Brain microvascular endothelial cell (primary cell): Measurements from ENCODE around the gene CAP1.

ENCODE experiments used
- DNase-seq: peaks from one replicate; pipeline ENCODE4 v3.0.0-alpha.2; 2020
- H3K27ac ChIP-seq: fragments of 250-450 bp; sonication (Bioruptor Pico); 2 replicates; pipeline ENCODE4 v1.5.1; 2020; ENCODE audit warnings: mild to moderate bottlenecking, moderate library complexity
- H3K27me3 ChIP-seq: fragments of 250-450 bp; sonication (Bioruptor Pico); replicated peaks from 2 replicates; pipeline ENCODE4 v1.5.1; 2020; ENCODE audit warnings: mild to moderate bottlenecking
- H3K36me3 ChIP-seq: fragments of 250-450 bp; sonication (Bioruptor Pico); replicated peaks from 2 replicates; pipeline ENCODE4 v1.5.1; 2020; ENCODE audit warnings: mild to moderate bottlenecking
- H3K4me3 ChIP-seq: 2 replicates; pipeline ENCODE4 v1.5.1; 2011; ENCODE audit warnings: low read depth, mild to moderate bottlenecking, control low read depth, low read length, moderate library complexity
- CTCF ChIP-seq: IDR thresholded peaks from 2 replicates; pipeline ENCODE4 v1.5.1; 2011; ENCODE audit warnings: low read depth, mild to moderate bottlenecking, moderate library complexity, low read length, control low read depth, inconsistent platforms; ENCODE audit errors: missing control alignments
- in situ Hi-C: cut with HindIII; loops from 2 replicates; pipeline ENCODE4 v1.10.0; 2017; ENCODE audit warnings: low sequenced_read_pairs, low pct_ligation_motif_present

Gene CAP1

GRCh38 chr1:40102038-40102437 lies 61.5 kb downstream of the CAP1 start:
- no peak for TF ChIP-seq CTCF
- DNase-seq: no peak
- in situ Hi-C loops: no loop called here
- Histone ChIP-seq H3K27me3 (no peaks in the 10 kb centered on the region), H3K27ac (no peak overlapping the region), H3K4me3 (no peak overlapping the region), H3K36me3 (no peaks in the 10 kb centered on the region)

- H3K4me3 ChIP-seq: no peak overlapping the region
Observed at GRCh38 chr1:40102896-40103295, 62.4 kb downstream of the CAP1 start.

GRCh38 chr1:40105028-40105427 lies 64.5 kb downstream of the CAP1 start:
- H3K4me3 ChIP-seq: no peak overlapping the region
- no peak for TF ChIP-seq CTCF
- no peak overlapping the region for H3K27ac ChIP-seq
- H3K27me3 ChIP-seq: no peaks in the 10 kb centered on the region
- no peaks in the 10 kb centered on the region for H3K36me3 ChIP-seq
- DNase-seq: no peak
- in situ Hi-C loops: no loop called here

More at GRCh38 chr1:40102896-40103295, 62.4 kb downstream of the CAP1 start:
- no peak for TF ChIP-seq CTCF
- no peaks in the 10 kb centered on the region for H3K36me3 ChIP-seq
- in situ Hi-C loops: no loop called here
- DNase-seq: no peak
- H3K27ac ChIP-seq: no peak overlapping the region
- no peaks in the 10 kb centered on the region for H3K27me3 ChIP-seq

GRCh38 chr1:40107290-40107959 lies 66.9 kb downstream of the CAP1 start:
- no peak for TF ChIP-seq CTCF
- in situ Hi-C loops: no loop called here
- no peaks in the 10 kb centered on the region for H3K36me3 ChIP-seq
- no peak overlapping the region for H3K27ac ChIP-seq
- H3K4me3 ChIP-seq: no peak overlapping the region
- no peak for DNase-seq
- no peaks in the 10 kb centered on the region for H3K27me3 ChIP-seq

- TF ChIP-seq CTCF: no peak
- Histone ChIP-seq H3K4me3 (no peak overlapping the region), H3K27me3 (no peaks in the 10 kb centered on the region), H3K27ac (no peak overlapping the region), H3K36me3 (no peaks in the 10 kb centered on the region)
- no peak for DNase-seq
- in situ Hi-C loops: no loop called here
Observed at GRCh38 chr1:40110389-40110788, 69.9 kb downstream of the CAP1 start.

- Histone ChIP-seq H3K36me3 (no peaks in the 10 kb centered on the region), H3K4me3 (no peak overlapping the region), H3K27ac (no peak overlapping the region), H3K27me3 (no peaks in the 10 kb centered on the region)
- in situ Hi-C loops: no loop called here
- TF ChIP-seq CTCF: no peak
- DNase-seq: no peak
Observed at GRCh38 chr1:40114400-40114799, 73.9 kb downstream of the CAP1 start.
